WI38 (cell line): ENCODE measurements around the gene MOCS3.

Experiments
- H3K4me3 ChIP-seq: 2 replicates; pipeline ENCODE4 v1.5.1; 2011; ENCODE audit warnings: low read depth, mild to moderate bottlenecking, control low read depth, low read length
- TF ChIP-seq, protein P1 (sequence below): IDR thresholded peaks from 2 replicates; pipeline ENCODE4 v1.5.1; 2012; ENCODE audit warnings: low read depth, mild to moderate bottlenecking, control low read depth, low read length

Gene MOCS3

DNA sequence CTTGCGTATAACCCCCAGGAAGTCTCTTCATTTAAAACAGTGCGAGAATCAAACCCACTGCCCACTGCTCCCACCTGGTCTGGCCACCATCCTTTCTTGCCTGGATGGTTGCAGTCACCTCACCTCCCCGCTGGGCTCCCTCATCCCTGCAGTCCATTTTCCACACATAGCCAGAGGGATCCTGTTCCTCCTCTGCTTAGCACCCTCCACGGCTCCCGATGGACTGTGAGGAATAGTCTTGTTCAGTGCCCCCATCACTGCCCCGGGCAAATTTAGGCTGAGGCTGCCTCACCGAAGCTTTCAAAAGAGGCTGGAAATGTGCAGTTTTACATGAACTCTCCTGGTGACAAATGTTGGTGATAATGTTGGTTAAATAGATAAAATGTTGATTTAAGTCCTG, 46.6 kb downstream of the MOCS3 start:
- TF ChIP-seq, protein P1, sequence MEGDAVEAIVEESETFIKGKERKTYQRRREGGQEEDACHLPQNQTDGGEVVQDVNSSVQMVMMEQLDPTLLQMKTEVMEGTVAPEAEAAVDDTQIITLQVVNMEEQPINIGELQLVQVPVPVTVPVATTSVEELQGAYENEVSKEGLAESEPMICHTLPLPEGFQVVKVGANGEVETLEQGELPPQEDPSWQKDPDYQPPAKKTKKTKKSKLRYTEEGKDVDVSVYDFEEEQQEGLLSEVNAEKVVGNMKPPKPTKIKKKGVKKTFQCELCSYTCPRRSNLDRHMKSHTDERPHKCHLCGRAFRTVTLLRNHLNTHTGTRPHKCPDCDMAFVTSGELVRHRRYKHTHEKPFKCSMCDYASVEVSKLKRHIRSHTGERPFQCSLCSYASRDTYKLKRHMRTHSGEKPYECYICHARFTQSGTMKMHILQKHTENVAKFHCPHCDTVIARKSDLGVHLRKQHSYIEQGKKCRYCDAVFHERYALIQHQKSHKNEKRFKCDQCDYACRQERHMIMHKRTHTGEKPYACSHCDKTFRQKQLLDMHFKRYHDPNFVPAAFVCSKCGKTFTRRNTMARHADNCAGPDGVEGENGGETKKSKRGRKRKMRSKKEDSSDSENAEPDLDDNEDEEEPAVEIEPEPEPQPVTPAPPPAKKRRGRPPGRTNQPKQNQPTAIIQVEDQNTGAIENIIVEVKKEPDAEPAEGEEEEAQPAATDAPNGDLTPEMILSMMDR = no peak

GRCh38 chr20:51008718-51009117, 50.1 kb downstream of the MOCS3 start:
- H3K4me3 ChIP-seq = no peak overlapping the region
- TF ChIP-seq, protein P1 = no peak

More for the DNA sequence above, 46.6 kb downstream of the MOCS3 start:
- no peak overlapping the region for H3K4me3 ChIP-seq

GRCh38 chr20:51009303-51010042, 50.9 kb downstream of the MOCS3 start:
- H3K4me3 ChIP-seq = no peak overlapping the region

DNA sequence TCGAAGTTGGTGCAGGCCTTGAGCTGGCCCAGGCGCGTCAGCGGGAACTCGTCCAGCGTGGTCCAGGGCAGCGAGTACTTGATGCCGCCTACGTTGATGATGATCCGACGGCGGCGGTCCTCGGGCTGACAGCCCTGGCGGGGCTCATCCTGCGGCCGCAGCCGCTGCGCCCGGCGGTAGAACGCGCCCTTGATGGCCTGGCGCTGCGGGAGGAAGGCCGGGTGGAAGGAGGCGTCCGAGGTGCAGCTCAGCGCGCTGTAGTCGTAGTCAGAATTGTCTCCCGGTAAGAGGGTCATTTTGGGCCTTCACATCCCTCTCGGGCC, 51.4 kb downstream of the MOCS3 start:
- TF ChIP-seq, protein P1 = no peak
- H3K4me3 ChIP-seq = no peak overlapping the region

More at GRCh38 chr20:51009303-51010042, 50.9 kb downstream of the MOCS3 start:
- TF ChIP-seq, protein P1 = no peak

DNA sequence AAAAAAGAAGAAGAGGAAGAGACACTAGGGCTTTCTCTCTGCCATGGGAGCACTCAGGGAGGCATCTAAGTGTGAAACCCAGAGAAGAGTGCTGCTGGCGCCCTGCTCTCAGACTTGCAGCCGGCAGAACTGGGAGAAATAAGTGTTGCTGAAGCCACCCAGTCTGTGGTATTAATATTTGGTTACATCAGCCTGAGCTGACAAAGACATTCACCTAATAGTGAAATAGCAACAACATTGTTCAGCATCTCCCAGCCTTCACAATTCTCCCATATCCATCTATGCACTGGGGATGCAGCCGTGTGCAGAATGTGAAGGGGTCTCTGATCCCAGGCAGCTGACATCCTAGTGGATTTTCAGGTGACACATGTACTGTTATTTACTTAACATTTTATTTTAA, 52.3 kb downstream of the MOCS3 start:
- TF ChIP-seq, protein P1 = no peak

GRCh38 chr20:51011479-51011878, 52.9 kb downstream of the MOCS3 start:
- no peak overlapping the region for H3K4me3 ChIP-seq
- TF ChIP-seq, protein P1 = no peak

More for the DNA sequence above, 52.3 kb downstream of the MOCS3 start:
- no peak overlapping the region for H3K4me3 ChIP-seq

GRCh38 chr20:51012357-51012756, 53.7 kb downstream of the MOCS3 start:
- TF ChIP-seq, protein P1 = no peak
- H3K4me3 ChIP-seq = no peak overlapping the region
